ENCODE measurements around the gene LYST.

DNA sequence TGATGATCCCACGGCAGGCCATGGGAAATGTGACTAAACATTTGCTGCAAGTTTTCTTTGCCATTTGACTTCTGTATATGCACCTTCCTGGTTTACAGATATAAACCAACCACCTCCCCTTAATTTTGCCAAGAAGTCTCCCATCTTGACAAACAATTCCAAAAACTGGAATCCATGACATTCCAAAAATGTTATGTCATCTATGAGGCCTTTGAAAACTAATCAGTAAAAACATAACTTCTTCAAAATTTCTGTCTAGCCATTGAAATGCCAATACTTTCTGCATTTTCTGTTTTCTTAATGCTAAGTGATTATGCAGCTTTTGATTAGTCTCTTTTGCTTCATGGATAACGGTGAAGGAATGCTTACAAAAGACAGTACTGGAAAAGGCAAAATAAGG is 84.1 kb downstream of the LYST start:
- TF ChIP-seq, protein P1, sequence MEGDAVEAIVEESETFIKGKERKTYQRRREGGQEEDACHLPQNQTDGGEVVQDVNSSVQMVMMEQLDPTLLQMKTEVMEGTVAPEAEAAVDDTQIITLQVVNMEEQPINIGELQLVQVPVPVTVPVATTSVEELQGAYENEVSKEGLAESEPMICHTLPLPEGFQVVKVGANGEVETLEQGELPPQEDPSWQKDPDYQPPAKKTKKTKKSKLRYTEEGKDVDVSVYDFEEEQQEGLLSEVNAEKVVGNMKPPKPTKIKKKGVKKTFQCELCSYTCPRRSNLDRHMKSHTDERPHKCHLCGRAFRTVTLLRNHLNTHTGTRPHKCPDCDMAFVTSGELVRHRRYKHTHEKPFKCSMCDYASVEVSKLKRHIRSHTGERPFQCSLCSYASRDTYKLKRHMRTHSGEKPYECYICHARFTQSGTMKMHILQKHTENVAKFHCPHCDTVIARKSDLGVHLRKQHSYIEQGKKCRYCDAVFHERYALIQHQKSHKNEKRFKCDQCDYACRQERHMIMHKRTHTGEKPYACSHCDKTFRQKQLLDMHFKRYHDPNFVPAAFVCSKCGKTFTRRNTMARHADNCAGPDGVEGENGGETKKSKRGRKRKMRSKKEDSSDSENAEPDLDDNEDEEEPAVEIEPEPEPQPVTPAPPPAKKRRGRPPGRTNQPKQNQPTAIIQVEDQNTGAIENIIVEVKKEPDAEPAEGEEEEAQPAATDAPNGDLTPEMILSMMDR (IDR thresholded peaks at IDR 0.05), result no peak
- TF ChIP-seq POLR2A (IDR thresholded peaks at IDR 0.05), result no peak
